CD4-positive, alpha-beta memory T cell (primary cell): ENCODE data around the gene KPNA1. TPM values are rescaled to one million over a fixed set of nuclear protein-coding genes. Genes with fewer than 3 reads are reported as not detected.
"Not testable (repeated sequence)": the region's sequence is repeated elsewhere in the genome, so short reads cannot be mapped to it uniquely, and the experiment has no call there.

Experiments
- CTCF ChIA-PET: fragments of 350-600 bp; sonication (Branson Sonifier 250); formaldehyde crosslinking; loops from one replicate; lab custom pipeline; 2021; ENCODE audit warnings: inconsistent platforms; ENCODE audit not compliant: partially characterized antibody; lab: Charles Lee
- POLR2A ChIA-PET: fragments of 350-600 bp; sonication (Branson Sonifier 250); formaldehyde crosslinking; loops from one replicate; lab custom pipeline; 2021; ENCODE audit not compliant: partially characterized antibody; lab: Charles Lee
- DNase-seq, 5 donors: peaks; one replicate each; pipeline versions ENCODE4 v3.0.0 to v3.0.0-alpha.2; 2020 to 2022; ENCODE audit warnings: mixed read lengths in 1 of 5
- H3K27ac ChIP-seq: one replicate; pipeline ENCODE4 v1.7.0; 2013; ENCODE audit warnings: low read depth, low read length
- H3K27me3 ChIP-seq: 2 replicates; pipeline ENCODE4 v1.7.0; 2013; ENCODE audit warnings: mild to moderate bottlenecking, low read length, moderate library complexity; ENCODE audit not compliant: insufficient read depth
- H3K36me3 ChIP-seq: 2 replicates; pipeline ENCODE4 v1.7.0; 2013; ENCODE audit warnings: mild to moderate bottlenecking, low read length, moderate library complexity; ENCODE audit not compliant: insufficient read depth
- H3K4me1 ChIP-seq: 2 replicates; pipeline ENCODE4 v1.7.0; 2013; ENCODE audit warnings: mild to moderate bottlenecking, low read length, moderate library complexity; ENCODE audit not compliant: insufficient read depth
- H3K4me3 ChIP-seq, 2 donors: one replicate each; pipeline ENCODE4 v1.7.0; 2013; ENCODE audit warnings: low read length in 2 of 2, mild to moderate bottlenecking in 1 of 2
- H3K9me3 ChIP-seq, 2 donors: one replicate each; pipeline ENCODE4 v1.7.0; 2013; ENCODE audit warnings: low read length in 2 of 2, control low read depth in 1 of 2; ENCODE audit not compliant: control insufficient read depth in 1 of 2
- H3K27ac Mint-ChIP-seq, 7 donors: one replicate each; pipeline ENCODE4 v1.8.0; 2020 to 2021; ENCODE audit warnings: mixed read lengths in 7 of 7, mild to moderate bottlenecking in 6 of 7, inconsistent platforms in 3 of 7, moderate library complexity in 3 of 7
- H3K27me3 Mint-ChIP-seq, 2 donors: one replicate each; pipeline ENCODE4 v1.8.0; 2020 to 2021; ENCODE audit warnings: mixed read lengths in 2 of 2
- H3K36me3 Mint-ChIP-seq, 2 donors: one replicate each; pipeline ENCODE4 v1.8.0; 2020 to 2021; ENCODE audit warnings: mixed read lengths in 2 of 2, inconsistent platforms in 1 of 2, mild to moderate bottlenecking in 1 of 2
- H3K4me1 Mint-ChIP-seq, 4 donors: one replicate each; pipeline ENCODE4 v1.8.0; 2020 to 2021; ENCODE audit warnings: mixed read lengths in 4 of 4, mild to moderate bottlenecking in 1 of 4
- H3K4me3 Mint-ChIP-seq, 8 donors: one replicate each; pipeline ENCODE4 v1.8.0; 2020 to 2021; ENCODE audit warnings: mixed read lengths in 8 of 8, mild to moderate bottlenecking in 7 of 8, moderate library complexity in 6 of 8, inconsistent platforms in 3 of 8
- H3K9me3 Mint-ChIP-seq, 8 donors: one replicate each; pipeline ENCODE4 v1.8.0; 2020 to 2021; ENCODE audit warnings: mixed read lengths in 8 of 8, mild to moderate bottlenecking in 5 of 8, inconsistent platforms in 3 of 8, moderate library complexity in 1 of 8
- intact Hi-C: fragments of 100-400 bp; cut with micrococcal nuclease; formaldehyde crosslinking; loops from one replicate; pipeline ENCODE4 v1.15.1; 2023
- polyA plus RNA-seq, 2 donors: library from polyadenylated mRNA; unstranded; fragments of 300-500 nt; fragmentation: Illumina TruSeq; gene quantifications; one replicate each; pipeline ENCODE4 v1.2.3, GENCODE V29; 2021
- total RNA-seq, 2 experiments: library from RNA; stranded (reverse); gene quantifications; one replicate each; pipeline ENCODE4 v1.2.3, GENCODE V29; 2021

KPNA1 gene
- total and polyA plus RNA-seq, 4 experiments from 2014 or later, result 45.6 to 71.5 (median 59.4) TPM

- POLR2A ChIA-PET, result no interaction called here
- H3K4me1 ChIP-seq, result peaks cover 28% of the 10 kb centered on the region
- no peak for DNase-seq
- CTCF ChIA-PET, result interaction anchor here (0.7 to 1.1 kb wide), 2 partner anchors 95 to 894 kb away, joined by 3 to 4 read pairs; no protein-coding TSS in a partner anchor
- H3K27ac ChIP-seq, result no peak overlapping the region
- Mint-ChIP-seq H3K9me3 (peaks cover 0 to 7% (median 0%) of the 10 kb centered on the region in 8 donors), H3K27ac (no peak overlapping the region), H3K4me3 (peak overlapping the region in 2 of 8 donors; percentile 9 to 31), H3K36me3 (peaks cover 5 to 27% of the 10 kb centered on the region in 2 donors), H3K4me1 (peaks cover 41 to 77% (median 58%) of the 10 kb centered on the region in 4 donors), H3K27me3 (no peaks in the 10 kb centered on the region)
- no peaks in the 10 kb centered on the region for H3K27me3 ChIP-seq
- H3K36me3 ChIP-seq, result no peaks in the 10 kb centered on the region
- H3K9me3 ChIP-seq, result no peaks in the 10 kb centered on the region
- H3K4me3 ChIP-seq, result no peak overlapping the region
- intact Hi-C loops, result no loop called here
These were observed 9.1 kb downstream of the KPNA1 start for GRCh38 chr3:122505676-122506075.

- DNase-seq, result no peak
- Histone ChIP-seq H3K4me1 (peaks cover 30% of the 10 kb centered on the region), H3K27ac (no peak overlapping the region), H3K9me3 (no peaks in the 10 kb centered on the region), H3K36me3 (no peaks in the 10 kb centered on the region), H3K4me3 (no peak overlapping the region), H3K27me3 (no peaks in the 10 kb centered on the region)
- H3K4me1 Mint-ChIP-seq, result peaks cover 40 to 73% (median 59%) of the 10 kb centered on the region in 4 donors
- H3K27me3 Mint-ChIP-seq, result no peaks in the 10 kb centered on the region
- H3K36me3 Mint-ChIP-seq, result peaks cover 2 to 16% of the 10 kb centered on the region in 2 donors
- ChIA-PET POLR2A (no interaction called here), CTCF (no interaction called here)
- no peak overlapping the region for H3K4me3 Mint-ChIP-seq
- H3K9me3 Mint-ChIP-seq, result no peaks in the 10 kb centered on the region
- no peak overlapping the region for H3K27ac Mint-ChIP-seq
- intact Hi-C loops, result no loop called here
These were observed 11.8 kb downstream of the KPNA1 start for GRCh38 chr3:122502941-122503340.

GRCh38 chr3:122502139-122502538 lies 12.6 kb downstream of the KPNA1 start:
- no peak for DNase-seq
- Histone ChIP-seq H3K4me3 (no peak overlapping the region), H3K36me3 (no peaks in the 10 kb centered on the region), H3K9me3 (no peaks in the 10 kb centered on the region), H3K27me3 (no peaks in the 10 kb centered on the region), H3K27ac (no peak overlapping the region), H3K4me1 (peaks cover 33% of the 10 kb centered on the region)
- peaks cover 48 to 77% (median 62%) of the 10 kb centered on the region in 4 donors for H3K4me1 Mint-ChIP-seq
- CTCF ChIA-PET, result no interaction called here
- H3K27ac Mint-ChIP-seq, result no peak overlapping the region
- no peaks in the 10 kb centered on the region for H3K27me3 Mint-ChIP-seq
- POLR2A ChIA-PET, result no interaction called here
- peaks cover 5 to 16% of the 10 kb centered on the region in 2 donors for H3K36me3 Mint-ChIP-seq
- H3K9me3 Mint-ChIP-seq, result no peaks in the 10 kb centered on the region
- no peak overlapping the region for H3K4me3 Mint-ChIP-seq
- intact Hi-C loops, result no loop called here

GRCh38 chr3:122500964-122501363 lies 13.8 kb downstream of the KPNA1 start:
- not testable (repeated sequence) for H3K4me3 ChIP-seq, H3K27ac Mint-ChIP-seq

GRCh38 chr3:122498152-122498551 lies 16.6 kb downstream of the KPNA1 start:
- Mint-ChIP-seq H3K4me3 (peak overlapping the region in 2 of 8 donors; percentile 13 to 22), H3K9me3 (no peaks in the 10 kb centered on the region), H3K27ac (peak overlapping the region in 5 of 7 donors; percentile 1 to 61 (median 25)), H3K27me3 (no peaks in the 10 kb centered on the region), H3K36me3 (peaks cover 24 to 25% of the 10 kb centered on the region in 2 donors), H3K4me1 (peaks cover 33 to 61% (median 42%) of the 10 kb centered on the region in 4 donors)
- Histone ChIP-seq H3K36me3 (peaks cover 9% of the 10 kb centered on the region), H3K4me1 (peaks cover 37% of the 10 kb centered on the region), H3K27me3 (no peaks in the 10 kb centered on the region), H3K27ac (no peak overlapping the region), H3K4me3 (no peak overlapping the region), H3K9me3 (no peaks in the 10 kb centered on the region)
- DNase-seq, result no peak
- CTCF ChIA-PET, result interaction anchor here (1.2 kb wide), 1 partner anchor 13 kb away, joined by 3 read pairs; no protein-coding TSS in a partner anchor
- intact Hi-C loops, result no loop called here
- POLR2A ChIA-PET, result interaction anchor here (1.9 kb wide), 1 partner anchor 17 kb away, joined by 6 read pairs; the partner anchor contains the start of gene KPNA1

More at GRCh38 chr3:122500964-122501363, 13.8 kb downstream of the KPNA1 start:
- H3K9me3 Mint-ChIP-seq, H3K9me3 ChIP-seq, DNase-seq, H3K27me3 Mint-ChIP-seq, H3K36me3 ChIP-seq, H3K27ac ChIP-seq, POLR2A ChIA-PET, H3K27me3 ChIP-seq, H3K4me3 Mint-ChIP-seq, intact Hi-C loops: not testable (repeated sequence)
- CTCF ChIA-PET, result interaction anchor here (0.6 kb wide), 1 partner anchor 886 kb away, joined by 3 read pairs; no protein-coding TSS in a partner anchor
- Mint-ChIP-seq H3K4me1 (peaks cover 45 to 74% (median 57%) of the 10 kb centered on the region in 4 donors), H3K36me3 (peaks cover 11 to 22% of the 10 kb centered on the region in 2 donors)
- peaks cover 37% of the 10 kb centered on the region for H3K4me1 ChIP-seq

- Mint-ChIP-seq H3K4me3 (no peak overlapping the region), H3K36me3 (peaks cover 29% of the 10 kb centered on the region in 2 donors), H3K27me3 (no peaks in the 10 kb centered on the region), H3K9me3 (no peaks in the 10 kb centered on the region), H3K27ac (peak overlapping the region in 3 of 7 donors; percentile 25 to 70 (median 48)), H3K4me1 (peaks cover 34 to 61% (median 40%) of the 10 kb centered on the region in 4 donors)
- Histone ChIP-seq H3K27me3 (no peaks in the 10 kb centered on the region), H3K4me3 (no peak overlapping the region), H3K4me1 (peaks cover 36% of the 10 kb centered on the region), H3K27ac (no peak overlapping the region), H3K9me3 (no peaks in the 10 kb centered on the region), H3K36me3 (peaks cover 9% of the 10 kb centered on the region)
- POLR2A ChIA-PET, result interaction anchor here (1.0 kb wide), 1 partner anchor 82 kb away, joined by 4 read pairs; the partner anchor contains the start of gene WDR5B
- intact Hi-C loops, result no loop called here
- CTCF ChIA-PET, result no interaction called here
- peak; percentile 17 to 57 (median 24) for DNase-seq
These were observed 17.3 kb downstream of the KPNA1 start for GRCh38 chr3:122497425-122497824.

GRCh38 chr3:122496508-122496907 lies 18.2 kb downstream of the KPNA1 start:
- H3K27me3 Mint-ChIP-seq, result no peaks in the 10 kb centered on the region
- H3K9me3 ChIP-seq, result no peaks in the 10 kb centered on the region
- no peak overlapping the region for H3K4me3 ChIP-seq
- H3K27ac ChIP-seq, result no peak overlapping the region
- no peaks in the 10 kb centered on the region for H3K9me3 Mint-ChIP-seq
- peaks cover 29 to 52% (median 33%) of the 10 kb centered on the region in 4 donors for H3K4me1 Mint-ChIP-seq
- intact Hi-C loops, result no loop called here
- peak overlapping the region in 1 of 7 donors; percentile 34 for H3K27ac Mint-ChIP-seq
- H3K36me3 Mint-ChIP-seq, result peaks cover 33% of the 10 kb centered on the region in 2 donors
- H3K36me3 ChIP-seq, result peaks cover 9% of the 10 kb centered on the region
- H3K4me1 ChIP-seq, result peaks cover 27% of the 10 kb centered on the region
- ChIA-PET CTCF (interaction anchor here (1.0 kb wide), 1 partner anchor 85 kb away, joined by 3 read pairs; no protein-coding TSS in a partner anchor), POLR2A (interaction anchor here (1.0 kb wide), 1 partner anchor 81 kb away, joined by 4 read pairs; the partner anchor contains the start of gene WDR5B)
- DNase-seq, result no peak
- H3K27me3 ChIP-seq, result no peaks in the 10 kb centered on the region
- H3K4me3 Mint-ChIP-seq, result no peak overlapping the region
